Limb (tissue), 2 donors: Measurements from ENCODE around the gene C14orf119.
"Not testable (repeated sequence)": the region's sequence is repeated elsewhere in the genome, so short reads cannot be mapped to it uniquely, and the experiment has no call there.

Source experiments
- DNase-seq, 2 donors: peaks; one replicate each; pipeline ENCODE4 v3.0.0-alpha.2; 2016; ENCODE audit errors: extremely low spot score in 2 of 2

The C14orf119 gene

GRCh38 chr14:23089498-23090253 is 5.6 kb upstream of the C14orf119 start:
- DNase-seq: no peak

GRCh38 chr14:23090254-23090636 is 5.1 kb upstream of the C14orf119 start:
- no peak for DNase-seq

- DNase-seq: no peak
Observed at GRCh38 chr14:23091294-23092225, 3.7 kb upstream of the C14orf119 start.

GRCh38 chr14:23093104-23093503 is 2.2 kb upstream of the C14orf119 start:
- no peak for DNase-seq

- DNase-seq: no peak
Observed at GRCh38 chr14:23093526-23093925, 1.8 kb upstream of the C14orf119 start.

- DNase-seq: no peak
Observed at GRCh38 chr14:23093991-23094665, 1.2 kb upstream of the C14orf119 start.

- peak; percentile 89 to 99 for DNase-seq
Observed at GRCh38 chr14:23094666-23095195, 574 bp upstream of the C14orf119 start, which contains the start of gene ACIN1. TSS of gene ACIN1 (minus strand) at chr14:23095136. CDS start at chr14:23095112, 24 bp downstream.

GRCh38 chr14:23097786-23098185 is 2.5 kb downstream of the C14orf119 start:
- DNase-seq: no peak

- DNase-seq: no peak
Observed at GRCh38 chr14:23099212-23099861, 4.0 kb downstream of the C14orf119 start.

GRCh38 chr14:23101213-23101970 is 6.1 kb downstream of the C14orf119 start:
- DNase-seq: no peak

- DNase-seq: no peak
Observed at GRCh38 chr14:23101986-23102625, 6.8 kb downstream of the C14orf119 start.

GRCh38 chr14:23102801-23103200 is 7.5 kb downstream of the C14orf119 start:
- DNase-seq: no peak

GRCh38 chr14:23103581-23103980 is 8.3 kb downstream of the C14orf119 start:
- no peak for DNase-seq

- DNase-seq: no peak
Observed at GRCh38 chr14:23104070-23104590, 8.8 kb downstream of the C14orf119 start.

- DNase-seq: no peak
Observed at GRCh38 chr14:23104591-23105347, 9.5 kb downstream of the C14orf119 start, which contains the start of gene CIROP. TSS of gene CIROP (minus strand) at chr14:23104989. CDS start at chr14:23104920, 69 bp downstream.

- no peak for DNase-seq
Observed at GRCh38 chr14:23105348-23105824, 10.1 kb downstream of the C14orf119 start.

- DNase-seq: no peak
Observed at GRCh38 chr14:23106747-23107045, 11.4 kb downstream of the C14orf119 start.

- not testable (repeated sequence) for DNase-seq
Observed at GRCh38 chr14:23107620-23108019, 12.3 kb downstream of the C14orf119 start.

GRCh38 chr14:23108169-23108568 is 12.9 kb downstream of the C14orf119 start:
- DNase-seq: not testable (repeated sequence)
